ENCODE results near the gene ASPSCR1. TPM values are rescaled to one million over a fixed set of nuclear protein-coding genes. Genes with fewer than 3 reads are reported as not detected.
A peak's percentile ranks its signal among the peaks of the same experiment; 100 is the strongest.

The ASPSCR1 gene
- total and polyA plus RNA-seq, 2 of the 13 experiments (the other 11 are each of a cell fraction or from before 2014, with no cell fraction given), result 274 to 314 TPM

- TF ChIP-seq, protein P1, sequence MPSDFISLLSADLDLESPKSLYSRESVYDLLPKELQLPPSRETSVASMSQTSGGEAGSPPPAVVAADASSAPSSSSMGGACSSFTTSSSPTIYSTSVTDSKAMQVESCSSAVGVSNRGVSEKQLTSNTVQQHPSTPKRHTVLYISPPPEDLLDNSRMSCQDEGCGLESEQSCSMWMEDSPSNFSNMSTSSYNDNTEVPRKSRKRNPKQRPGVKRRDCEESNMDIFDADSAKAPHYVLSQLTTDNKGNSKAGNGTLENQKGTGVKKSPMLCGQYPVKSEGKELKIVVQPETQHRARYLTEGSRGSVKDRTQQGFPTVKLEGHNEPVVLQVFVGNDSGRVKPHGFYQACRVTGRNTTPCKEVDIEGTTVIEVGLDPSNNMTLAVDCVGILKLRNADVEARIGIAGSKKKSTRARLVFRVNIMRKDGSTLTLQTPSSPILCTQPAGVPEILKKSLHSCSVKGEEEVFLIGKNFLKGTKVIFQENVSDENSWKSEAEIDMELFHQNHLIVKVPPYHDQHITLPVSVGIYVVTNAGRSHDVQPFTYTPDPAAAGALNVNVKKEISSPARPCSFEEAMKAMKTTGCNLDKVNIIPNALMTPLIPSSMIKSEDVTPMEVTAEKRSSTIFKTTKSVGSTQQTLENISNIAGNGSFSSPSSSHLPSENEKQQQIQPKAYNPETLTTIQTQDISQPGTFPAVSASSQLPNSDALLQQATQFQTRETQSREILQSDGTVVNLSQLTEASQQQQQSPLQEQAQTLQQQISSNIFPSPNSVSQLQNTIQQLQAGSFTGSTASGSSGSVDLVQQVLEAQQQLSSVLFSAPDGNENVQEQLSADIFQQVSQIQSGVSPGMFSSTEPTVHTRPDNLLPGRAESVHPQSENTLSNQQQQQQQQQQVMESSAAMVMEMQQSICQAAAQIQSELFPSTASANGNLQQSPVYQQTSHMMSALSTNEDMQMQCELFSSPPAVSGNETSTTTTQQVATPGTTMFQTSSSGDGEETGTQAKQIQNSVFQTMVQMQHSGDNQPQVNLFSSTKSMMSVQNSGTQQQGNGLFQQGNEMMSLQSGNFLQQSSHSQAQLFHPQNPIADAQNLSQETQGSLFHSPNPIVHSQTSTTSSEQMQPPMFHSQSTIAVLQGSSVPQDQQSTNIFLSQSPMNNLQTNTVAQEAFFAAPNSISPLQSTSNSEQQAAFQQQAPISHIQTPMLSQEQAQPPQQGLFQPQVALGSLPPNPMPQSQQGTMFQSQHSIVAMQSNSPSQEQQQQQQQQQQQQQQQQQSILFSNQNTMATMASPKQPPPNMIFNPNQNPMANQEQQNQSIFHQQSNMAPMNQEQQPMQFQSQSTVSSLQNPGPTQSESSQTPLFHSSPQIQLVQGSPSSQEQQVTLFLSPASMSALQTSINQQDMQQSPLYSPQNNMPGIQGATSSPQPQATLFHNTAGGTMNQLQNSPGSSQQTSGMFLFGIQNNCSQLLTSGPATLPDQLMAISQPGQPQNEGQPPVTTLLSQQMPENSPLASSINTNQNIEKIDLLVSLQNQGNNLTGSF (CRISPR knock-in tag; IDR thresholded peaks at IDR 0.05), result no peak
- TF ChIP-seq PLRG1 (conservative IDR thresholded peaks at IDR 0.05) (no peak), MIER3 (CRISPR knock-in tag; IDR thresholded peaks at IDR 0.05; ENCODE audit: borderline replicate concordance) (no peak), ZNF883 (CRISPR knock-in tag; IDR thresholded peaks at IDR 0.05; ENCODE audit: not compliant biosample characterization) (no peak), IKZF4 (CRISPR knock-in tag; IDR thresholded peaks at IDR 0.05; ENCODE audit: borderline replicate concordance, low read depth, not compliant biosample characterization) (peak; percentile 21), ZSCAN5A (CRISPR knock-in tag; IDR thresholded peaks at IDR 0.05; ENCODE audit: borderline replicate concordance) (no peak), ZNF17 (CRISPR knock-in tag; IDR thresholded peaks at IDR 0.05) (no peak), ETV6 (CRISPR knock-in tag; conservative IDR thresholded peaks at IDR 0.05) (no peak), ZNF124 (CRISPR knock-in tag; IDR thresholded peaks at IDR 0.05) (no peak), ZNF720 (CRISPR knock-in tag; IDR thresholded peaks at IDR 0.05) (no peak), SOX6 (IDR thresholded peaks at IDR 0.05) (no peak), SOX6 (CRISPR knock-in tag; IDR thresholded peaks at IDR 0.05) (no peak), ZNF557 (CRISPR knock-in tag; IDR thresholded peaks at IDR 0.05) (no peak), ZNF121 (CRISPR knock-in tag; IDR thresholded peaks at IDR 0.05) (no peak), FOXA1 (IDR thresholded peaks at IDR 0.05) (no peak), FOXA1 (CRISPR knock-in tag; IDR thresholded peaks at IDR 0.05) (no peak), NKX3-1 (CRISPR knock-in tag; IDR thresholded peaks at IDR 0.05) (no peak), MBNL3 (CRISPR knock-in tag; conservative IDR thresholded peaks at IDR 0.05) (no peak), ZNF619 (CRISPR knock-in tag; IDR thresholded peaks at IDR 0.05) (no peak; the same call in 1 of the 2 replicates), GZF1 (CRISPR knock-in tag; IDR thresholded peaks at IDR 0.05) (no peak)
- TF ChIP-seq, protein P2, sequence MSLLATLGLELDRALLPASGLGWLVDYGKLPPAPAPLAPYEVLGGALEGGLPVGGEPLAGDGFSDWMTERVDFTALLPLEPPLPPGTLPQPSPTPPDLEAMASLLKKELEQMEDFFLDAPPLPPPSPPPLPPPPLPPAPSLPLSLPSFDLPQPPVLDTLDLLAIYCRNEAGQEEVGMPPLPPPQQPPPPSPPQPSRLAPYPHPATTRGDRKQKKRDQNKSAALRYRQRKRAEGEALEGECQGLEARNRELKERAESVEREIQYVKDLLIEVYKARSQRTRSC (CRISPR knock-in tag; IDR thresholded peaks at IDR 0.05; ENCODE audit: low read depth), result no peak
- TF ChIP-seq, protein P3, sequence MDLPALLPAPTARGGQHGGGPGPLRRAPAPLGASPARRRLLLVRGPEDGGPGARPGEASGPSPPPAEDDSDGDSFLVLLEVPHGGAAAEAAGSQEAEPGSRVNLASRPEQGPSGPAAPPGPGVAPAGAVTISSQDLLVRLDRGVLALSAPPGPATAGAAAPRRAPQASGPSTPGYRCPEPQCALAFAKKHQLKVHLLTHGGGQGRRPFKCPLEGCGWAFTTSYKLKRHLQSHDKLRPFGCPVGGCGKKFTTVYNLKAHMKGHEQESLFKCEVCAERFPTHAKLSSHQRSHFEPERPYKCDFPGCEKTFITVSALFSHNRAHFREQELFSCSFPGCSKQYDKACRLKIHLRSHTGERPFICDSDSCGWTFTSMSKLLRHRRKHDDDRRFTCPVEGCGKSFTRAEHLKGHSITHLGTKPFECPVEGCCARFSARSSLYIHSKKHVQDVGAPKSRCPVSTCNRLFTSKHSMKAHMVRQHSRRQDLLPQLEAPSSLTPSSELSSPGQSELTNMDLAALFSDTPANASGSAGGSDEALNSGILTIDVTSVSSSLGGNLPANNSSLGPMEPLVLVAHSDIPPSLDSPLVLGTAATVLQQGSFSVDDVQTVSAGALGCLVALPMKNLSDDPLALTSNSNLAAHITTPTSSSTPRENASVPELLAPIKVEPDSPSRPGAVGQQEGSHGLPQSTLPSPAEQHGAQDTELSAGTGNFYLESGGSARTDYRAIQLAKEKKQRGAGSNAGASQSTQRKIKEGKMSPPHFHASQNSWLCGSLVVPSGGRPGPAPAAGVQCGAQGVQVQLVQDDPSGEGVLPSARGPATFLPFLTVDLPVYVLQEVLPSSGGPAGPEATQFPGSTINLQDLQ (CRISPR knock-in tag; IDR thresholded peaks at IDR 0.05), result no peak
Measured at GRCh38 chr17:81959362-81960129, 17.9 kb upstream of the ASPSCR1 start (continued).
